Liver (tissue), 3 donors: ENCODE data around the gene CNMD.

Source experiments
- ATF3 ChIP-seq: IDR thresholded peaks from 2 replicates; pipeline ENCODE4 v1.6.1; 2016; ENCODE audit warnings: antibody characterized with exemption
- CTCF ChIP-seq: fragments of 150-350 bp; IDR thresholded peaks from 2 replicates; pipeline ENCODE4 v1.5.1; 2017; ENCODE audit warnings: improper control_type of control experiment, low read depth, low read length; ENCODE audit not compliant: missing input control
- EGR1 ChIP-seq, 2 donors: IDR thresholded peaks; 2 replicates each; pipeline ENCODE4 v1.6.1; 2016 to 2018; ENCODE audit warnings: antibody characterized with exemption in 2 of 2, low read depth in 2 of 2
- FOXA1 ChIP-seq: IDR thresholded peaks from 2 replicates; pipeline ENCODE4 v1.6.1; 2016; ENCODE audit warnings: antibody characterized with exemption
- HNF4A ChIP-seq, 2 donors: conservative IDR thresholded peaks; 2 replicates each; pipeline ENCODE4 v1.6.1; 2016; ENCODE audit warnings: antibody characterized with exemption in 2 of 2, mild to moderate bottlenecking in 2 of 2
- MAX ChIP-seq: IDR thresholded peaks from 2 replicates; pipeline ENCODE4 v1.6.1; 2016; ENCODE audit warnings: antibody characterized with exemption
- RAD21 ChIP-seq, 2 donors: IDR thresholded peaks; 2 replicates each; pipeline ENCODE4 v1.6.1; 2016; ENCODE audit warnings: antibody characterized with exemption in 2 of 2, mild to moderate bottlenecking in 2 of 2
- REST ChIP-seq: IDR thresholded peaks from 2 replicates; pipeline ENCODE4 v1.6.1; 2016; ENCODE audit warnings: antibody characterized with exemption, mild to moderate bottlenecking
- TAF1 ChIP-seq: conservative IDR thresholded peaks from 2 replicates; pipeline ENCODE4 v1.6.1; 2016; ENCODE audit warnings: antibody characterized with exemption, mild to moderate bottlenecking
- YY1 ChIP-seq: IDR thresholded peaks from 2 replicates; pipeline ENCODE4 v1.6.1; 2016; ENCODE audit warnings: antibody characterized with exemption, mild to moderate bottlenecking
- donor health status: healthy.
- donor health status: healthy.

GRCh38 chr13:52780611-52781010, 41.0 kb upstream of the CNMD start:
- TF ChIP-seq RAD21 (IDR thresholded peaks at IDR 0.05): no peak
- no peak for TF ChIP-seq MAX
- TF ChIP-seq HNF4A (conservative IDR thresholded peaks at IDR 0.05): no peak
- no peak for TF ChIP-seq CTCF
- TF ChIP-seq YY1: no peak
- no peak for TF ChIP-seq FOXA1
- TF ChIP-seq REST: no peak
- TF ChIP-seq EGR1 (IDR thresholded peaks at IDR 0.05; ENCODE audit: low read depth in 2 of 2): no peak
- no peak for TF ChIP-seq TAF1
- no peak for TF ChIP-seq ATF3
